HG03139 (cell line): ENCODE results near the gene ZNF100.
A peak's percentile ranks its signal among the peaks of the same experiment; 100 is the strongest.
"Not testable (repeated sequence)": the region's sequence is repeated elsewhere in the genome, so short reads cannot be mapped to it uniquely, and the experiment has no call there.

Source experiments
- ATAC-seq: cut with Tn5 transposase; IDR thresholded peaks from one replicate; pipeline ENCODE4 v1.9.1; 2021; ENCODE audit not compliant: unreplicated experiment

Gene ZNF100

GRCh38 chr19:21767065-21767800 lies at the start of gene ZNF100:
ZNF100 (minus strand) TSS chr19:21767579; CDS start chr19:21767429, 150 bp downstream.
- ATAC-seq, result peak; percentile 85

- no peak for ATAC-seq
These were observed 45.1 kb upstream of the ZNF100 start for GRCh38 chr19:21812448-21812847.

- ATAC-seq, result not testable (repeated sequence)
These were observed 41.1 kb upstream of the ZNF100 start for GRCh38 chr19:21808400-21809000.

- no peak for ATAC-seq
These were observed 22.2 kb upstream of the ZNF100 start for GRCh38 chr19:21789466-21790085.

GRCh38 chr19:21786936-21787335 lies 19.6 kb upstream of the ZNF100 start:
- ATAC-seq, result no peak

GRCh38 chr19:21775792-21776191 lies 8.4 kb upstream of the ZNF100 start:
- not testable (repeated sequence) for ATAC-seq

- not testable (repeated sequence) for ATAC-seq
These were observed 694 bp downstream of the ZNF100 start for GRCh38 chr19:21766705-21767064.

GRCh38 chr19:21765151-21765550 lies 2.2 kb downstream of the ZNF100 start:
- ATAC-seq, result no peak

- ATAC-seq, result not testable (repeated sequence)
These were observed 5.8 kb downstream of the ZNF100 start for GRCh38 chr19:21761547-21761946.

GRCh38 chr19:21758296-21758695 lies 9.1 kb downstream of the ZNF100 start:
- no peak for ATAC-seq

- not testable (repeated sequence) for ATAC-seq
These were observed 11.8 kb downstream of the ZNF100 start for GRCh38 chr19:21755555-21755954.

GRCh38 chr19:21751384-21751783 lies 16.0 kb downstream of the ZNF100 start:
- ATAC-seq, result no peak

GRCh38 chr19:21750586-21751128 lies 16.7 kb downstream of the ZNF100 start:
- ATAC-seq, result no peak

- no peak for ATAC-seq
These were observed 18.3 kb downstream of the ZNF100 start for GRCh38 chr19:21749090-21749489.

GRCh38 chr19:21748088-21748487 lies 19.3 kb downstream of the ZNF100 start:
- no peak for ATAC-seq

GRCh38 chr19:21740559-21740958 lies 26.8 kb downstream of the ZNF100 start:
- no peak for ATAC-seq

- not testable (repeated sequence) for ATAC-seq
These were observed 40.2 kb downstream of the ZNF100 start for GRCh38 chr19:21726942-21727747.

- no peak for ATAC-seq
These were observed 53.6 kb downstream of the ZNF100 start for GRCh38 chr19:21713761-21714160.

GRCh38 chr19:21709464-21709863 lies 57.9 kb downstream of the ZNF100 start:
- no peak for ATAC-seq

- ATAC-seq, result not testable (repeated sequence)
These were observed 59.5 kb downstream of the ZNF100 start for GRCh38 chr19:21707878-21708277.

GRCh38 chr19:21707065-21707464 lies 60.3 kb downstream of the ZNF100 start:
- ATAC-seq, result no peak
